Stromal cell of bone marrow (primary cell): ENCODE results near the gene DMKN.

Source experiments
- DNase-seq: peaks from one replicate; pipeline ENCODE4 v3.0.0-alpha.2; 2012; ENCODE audit warnings: low read depth

Gene DMKN

DNA sequence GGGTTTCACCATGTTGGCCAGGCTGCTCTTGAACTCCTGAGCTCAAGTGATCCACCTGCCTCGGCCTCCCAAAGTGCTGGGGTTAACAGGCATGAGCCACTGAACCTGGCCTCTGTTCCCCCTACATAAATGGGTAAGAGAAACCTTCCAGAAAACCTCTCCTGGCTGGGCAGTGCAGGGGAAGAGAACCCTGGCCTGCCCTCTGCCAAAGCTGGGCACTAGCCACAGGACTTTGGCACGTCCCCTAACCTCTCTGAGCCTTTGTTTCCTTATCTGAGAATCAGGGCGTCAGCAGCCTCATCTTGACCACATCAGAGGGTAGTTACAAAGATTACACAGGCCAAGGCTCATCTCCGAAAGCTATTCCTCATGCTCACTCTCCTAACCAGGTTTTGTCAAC lies 12.4 kb upstream of the DMKN start:
- DNase-seq, result no peak

DNA sequence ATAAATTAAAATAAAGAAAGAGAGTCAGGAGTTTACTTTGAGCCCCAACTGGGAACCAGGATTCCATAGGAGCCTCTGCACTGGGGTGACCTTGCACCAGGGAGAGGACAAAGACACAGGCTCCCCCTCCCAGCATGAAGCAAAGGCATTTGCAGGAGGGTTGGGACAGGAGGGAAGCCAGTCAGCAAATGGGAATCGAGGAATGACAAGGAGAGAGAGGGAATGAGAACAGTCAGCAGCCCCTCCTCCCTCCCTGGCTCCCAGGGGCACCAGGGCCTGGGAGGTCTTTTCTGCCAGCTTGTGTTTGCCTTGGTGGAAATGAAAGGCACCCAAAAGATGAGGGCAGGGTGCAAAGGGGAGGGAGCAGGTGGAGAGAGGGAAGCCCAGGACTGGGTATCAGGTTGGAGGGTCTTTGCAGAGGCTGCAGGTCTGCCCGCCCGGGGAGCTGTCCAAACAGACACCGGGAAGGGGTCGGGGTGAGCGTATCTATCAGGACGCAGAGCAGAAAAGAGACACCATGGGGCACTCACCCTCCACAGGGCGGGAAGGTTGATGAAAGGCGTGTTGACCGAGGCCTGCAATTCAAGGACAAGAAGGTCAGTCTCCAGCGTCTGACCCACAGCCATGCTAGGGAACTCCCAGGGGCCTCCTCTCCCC lies 10.9 kb upstream of the DMKN start:
- DNase-seq, result no peak

DNA sequence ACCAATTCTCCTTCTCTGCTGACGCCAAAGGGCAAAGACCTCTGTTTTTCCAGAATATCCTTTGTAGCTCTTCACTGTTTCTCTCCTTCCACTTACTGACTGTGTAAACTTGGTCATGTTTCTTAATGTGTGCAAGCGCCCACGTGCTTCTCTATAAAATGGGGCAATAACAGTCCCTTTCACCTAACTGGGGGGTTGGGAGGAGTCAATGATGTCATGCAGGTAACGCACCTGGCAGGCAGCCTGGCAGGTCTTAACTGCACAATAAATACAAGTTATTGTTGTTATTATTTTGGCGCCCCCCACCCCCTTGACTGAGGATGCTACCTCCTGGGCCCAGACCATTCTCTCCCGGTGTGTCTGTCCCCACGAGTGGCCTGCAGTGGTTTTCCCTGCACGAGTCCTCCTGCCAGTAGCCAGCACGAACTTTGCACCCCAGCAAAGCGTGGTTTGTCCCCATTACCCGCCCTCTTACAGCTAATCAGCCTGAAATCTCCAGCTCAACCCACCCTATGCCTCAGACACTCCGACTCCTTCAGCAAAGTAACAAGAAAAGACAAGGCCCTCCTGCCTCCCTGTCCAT lies 9.4 kb upstream of the DMKN start:
- DNase-seq, result no peak

DNA sequence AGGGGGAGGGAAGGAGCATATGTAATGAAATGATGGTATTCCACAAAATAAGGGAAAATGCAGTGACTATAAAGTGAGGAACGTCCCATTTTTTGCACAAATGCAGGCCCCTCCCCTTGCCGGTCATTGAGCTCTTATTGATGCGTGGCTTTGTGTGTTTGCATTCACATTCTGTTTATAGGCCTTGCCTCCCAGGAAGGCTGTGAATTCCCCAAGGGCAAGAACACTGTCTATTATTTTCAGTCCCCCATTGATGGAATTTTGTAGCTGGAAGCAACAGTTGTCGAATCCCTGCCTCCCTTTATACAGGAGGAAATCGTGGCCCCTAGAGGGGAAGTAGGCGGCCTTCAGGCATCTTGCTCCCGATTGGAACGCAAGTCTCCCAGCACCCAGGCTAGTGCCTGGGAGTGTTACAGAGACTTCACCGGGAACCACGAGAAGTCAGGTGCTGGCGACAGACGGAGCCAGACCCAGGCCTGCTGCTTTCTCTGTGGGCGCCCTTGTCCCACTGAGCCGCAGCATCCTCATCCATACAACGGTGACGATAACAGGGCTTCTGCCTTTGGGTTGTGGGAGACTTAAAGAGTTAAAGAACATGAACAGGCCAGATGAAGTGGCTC lies 7.8 kb upstream of the DMKN start:
- no peak for DNase-seq

DNA sequence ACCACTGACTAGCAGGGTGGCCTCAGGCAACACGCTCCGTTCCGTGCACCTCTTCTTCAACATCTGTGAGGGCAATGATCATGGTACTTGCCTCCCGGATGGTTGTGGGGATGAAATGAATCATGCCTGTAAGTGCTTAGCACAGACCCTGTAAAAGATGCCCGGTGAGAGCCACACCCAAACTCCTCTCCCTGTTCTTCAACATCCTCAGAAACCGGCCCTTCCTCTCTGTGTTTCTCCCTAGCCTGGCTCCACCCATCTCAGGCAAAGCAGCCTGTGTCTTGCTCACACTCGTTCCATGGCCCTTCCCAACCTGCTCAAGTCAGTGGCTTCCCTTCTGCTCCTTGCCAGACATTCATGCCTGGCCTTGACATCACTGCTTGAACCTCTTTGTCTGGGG lies 5.8 kb upstream of the DMKN start:
- peak; percentile 22 for DNase-seq

DNA sequence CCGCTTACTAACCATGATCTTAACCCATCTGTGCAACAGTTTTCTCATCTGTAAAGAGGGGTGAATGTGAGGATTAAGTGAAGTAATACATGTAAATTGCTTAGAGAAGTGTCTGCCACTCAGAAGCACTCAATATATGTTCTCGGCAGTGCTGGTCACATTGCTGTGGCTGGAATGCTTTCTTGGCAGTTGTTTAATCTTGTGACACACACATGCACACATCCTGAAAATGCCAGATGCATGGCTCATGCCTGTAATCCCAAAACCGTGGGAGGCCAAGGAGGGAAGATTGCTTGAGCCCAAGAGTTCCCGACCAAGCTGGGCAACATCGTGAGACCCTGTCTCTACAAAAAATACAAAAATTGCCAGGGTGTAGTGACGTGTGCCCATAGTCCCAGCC lies 4.9 kb upstream of the DMKN start:
- peak; percentile 93 for DNase-seq

DNA sequence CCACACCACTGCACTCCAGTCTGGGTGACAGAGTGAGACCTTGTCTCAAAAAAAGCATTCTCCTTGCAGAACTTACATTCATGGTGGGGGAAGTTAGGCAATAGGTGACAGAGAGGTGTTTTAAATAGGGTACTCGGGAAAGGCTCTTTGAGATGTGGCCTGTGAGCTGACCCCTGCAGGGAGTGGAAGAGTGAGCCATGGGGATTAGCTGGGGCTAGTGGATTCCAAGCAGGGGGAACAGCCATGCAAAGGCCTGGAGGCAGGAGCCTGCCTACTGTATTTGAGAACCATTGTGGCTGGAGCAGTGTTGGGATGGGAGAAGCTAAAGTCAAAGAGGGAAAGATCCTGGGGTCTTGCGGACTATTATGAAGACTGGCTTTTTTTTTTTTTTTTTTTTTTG lies 3.9 kb upstream of the DMKN start:
- no peak for DNase-seq

DNA sequence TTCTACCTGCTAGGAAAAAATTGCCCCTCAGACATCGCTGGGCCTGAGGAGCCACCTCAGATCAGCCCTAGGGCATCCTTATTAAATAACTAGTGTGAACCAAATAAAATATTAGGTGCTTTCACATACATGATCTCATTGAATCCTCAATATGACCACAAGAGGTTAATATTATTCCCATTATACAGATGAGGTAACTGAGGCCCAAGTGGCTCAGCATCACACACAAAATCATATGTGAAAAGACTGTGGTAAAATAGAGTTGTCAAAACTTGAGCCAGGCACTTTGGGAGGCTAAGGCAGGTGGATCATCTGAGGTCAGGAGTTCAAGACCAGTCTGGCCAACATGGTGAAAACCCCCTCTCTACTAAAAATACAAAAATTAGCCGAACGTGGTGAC lies 2.9 kb upstream of the DMKN start:
- no peak for DNase-seq

DNA sequence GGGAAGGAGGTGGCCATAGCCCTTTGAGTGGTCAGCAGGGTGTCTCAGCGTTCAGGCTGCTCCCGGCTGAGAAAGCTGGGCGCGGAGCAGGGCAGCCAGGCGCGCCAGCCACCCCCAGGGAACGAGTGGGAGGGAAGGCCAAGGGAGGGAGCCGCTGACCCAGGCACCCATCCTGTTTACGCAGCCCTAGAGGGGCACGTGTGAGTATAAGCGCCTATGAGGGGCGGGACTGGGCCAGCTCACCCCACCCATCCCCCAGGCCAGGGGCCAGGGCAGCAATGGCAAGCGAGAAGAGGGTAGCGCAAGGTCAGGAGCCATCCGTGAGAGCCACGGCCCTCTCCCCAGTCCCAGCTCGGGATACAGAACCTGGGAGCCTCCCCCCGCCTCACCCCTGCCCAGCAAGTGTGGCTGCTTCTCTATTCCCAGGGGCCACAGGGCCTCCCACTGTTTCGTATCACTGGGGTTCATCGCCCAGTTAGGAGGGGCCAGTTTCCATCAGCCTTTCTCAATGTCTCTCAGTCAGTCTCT lies 897 bp upstream of the DMKN start:
- peak; percentile 18 for DNase-seq

DNA sequence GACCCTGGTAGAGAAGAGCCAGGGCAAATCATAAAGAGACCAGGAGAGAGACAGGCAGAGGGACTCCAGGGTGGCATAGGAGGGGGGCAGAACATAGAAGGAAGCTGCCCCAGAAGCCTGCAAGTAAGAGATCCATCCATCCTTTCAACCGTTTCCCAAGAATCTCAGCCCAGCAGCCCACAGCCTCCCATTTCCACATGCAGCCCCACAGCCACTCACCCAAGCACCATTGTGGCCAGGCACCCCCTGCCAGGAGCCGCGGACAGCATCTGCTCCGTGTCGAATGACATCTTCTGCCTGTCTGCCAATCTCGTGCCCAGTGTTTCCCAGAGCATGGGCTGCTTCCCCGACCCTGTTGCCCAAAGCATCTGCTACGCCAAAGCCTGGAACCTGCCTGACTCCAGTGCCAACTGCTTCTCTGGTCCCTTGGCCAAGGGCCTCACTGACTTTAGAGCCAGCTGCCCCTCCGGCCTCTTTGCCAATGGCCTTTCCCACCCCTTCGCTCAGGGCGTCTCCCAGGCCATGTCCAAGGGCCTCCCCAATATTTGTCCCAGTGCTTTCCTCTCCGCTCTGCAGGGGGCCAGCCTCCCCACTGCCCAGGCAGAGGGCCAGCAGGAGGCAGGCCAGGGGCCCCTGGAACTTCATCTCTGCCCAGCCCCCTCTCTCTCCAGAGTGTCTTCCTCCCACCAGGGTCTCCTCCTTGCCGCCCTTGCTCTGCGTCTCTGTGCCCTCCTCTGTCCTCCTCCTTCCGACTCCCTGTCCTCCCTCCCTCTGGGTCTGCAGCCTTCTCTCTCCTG lies 420 bp downstream of the DMKN start:
- DNase-seq, result no peak

DNA sequence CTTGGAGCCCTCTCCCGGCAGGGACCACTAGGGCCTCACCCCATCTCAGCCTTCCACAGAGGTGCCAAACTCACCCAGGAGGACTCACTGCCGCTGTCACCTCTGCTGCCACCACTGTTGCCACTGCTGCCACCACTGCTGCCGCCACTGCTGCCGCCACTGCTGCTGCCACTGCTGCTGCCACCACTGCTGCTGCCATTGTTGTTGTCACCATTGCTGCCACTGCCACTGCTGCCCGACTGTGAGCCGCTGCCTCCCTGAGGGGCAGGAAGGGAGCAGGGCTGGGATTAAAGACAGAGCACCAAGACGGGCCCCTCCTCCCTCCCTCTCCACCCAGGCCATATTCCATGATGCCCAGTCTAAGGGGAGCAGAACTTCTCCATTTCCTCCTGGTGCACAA lies 2.1 kb downstream of the DMKN start:
- no peak for DNase-seq

DNA sequence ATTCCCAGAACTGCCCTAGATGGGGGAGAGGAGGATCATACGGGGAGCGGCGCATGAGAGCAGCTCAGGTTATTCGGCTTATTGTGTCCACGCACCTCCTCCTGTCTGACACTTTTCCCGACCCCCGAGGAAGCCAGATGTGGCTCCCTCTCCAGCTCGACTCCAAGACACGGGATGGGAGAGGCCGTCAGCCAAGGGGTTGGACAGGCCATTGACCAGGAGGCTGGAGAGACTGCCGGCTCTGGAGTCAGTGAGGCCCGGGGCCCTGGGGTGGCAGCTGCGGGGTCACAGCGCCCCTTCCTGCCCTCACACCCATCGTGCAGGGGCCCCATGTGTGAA lies 2.9 kb downstream of the DMKN start:
- DNase-seq, result no peak

DNA sequence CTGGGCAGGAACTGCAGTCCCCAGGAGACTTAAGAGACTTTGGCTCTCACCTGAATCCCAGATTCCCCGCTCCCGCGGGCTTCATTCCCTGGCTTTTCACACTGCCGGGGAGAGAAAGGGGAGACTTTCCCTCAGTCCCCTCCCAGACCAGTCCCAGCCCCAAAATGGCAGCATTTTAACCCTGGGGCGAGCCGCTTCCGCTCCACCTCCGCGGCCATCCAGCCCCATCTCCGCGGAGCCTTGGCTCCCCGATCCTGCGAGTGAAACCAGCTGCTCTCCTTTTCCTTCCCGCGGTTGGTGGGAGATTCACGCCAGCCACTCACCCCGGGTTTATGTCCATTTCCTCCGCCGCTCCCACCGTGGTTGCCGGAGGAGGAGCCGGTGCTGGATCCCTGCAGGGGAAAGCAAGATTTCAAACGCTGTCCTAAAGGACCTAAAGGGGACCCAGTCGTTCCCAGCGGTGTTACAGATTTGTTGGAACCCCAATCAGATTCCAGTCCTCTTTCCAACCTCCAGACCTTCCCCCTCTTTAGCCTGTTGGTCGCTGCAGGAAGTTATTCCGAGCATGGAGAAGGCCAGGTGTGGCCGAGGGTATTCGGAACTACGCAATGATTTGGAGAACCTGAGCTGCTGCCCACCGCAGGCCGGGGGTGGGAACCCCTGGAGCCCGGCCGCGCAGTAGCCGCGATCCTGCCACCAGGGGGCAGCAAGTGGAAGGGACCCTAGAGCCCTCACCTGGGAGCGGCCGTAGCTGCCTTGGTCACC lies 3.4 kb downstream of the DMKN start:
- DNase-seq, result no peak

DNA sequence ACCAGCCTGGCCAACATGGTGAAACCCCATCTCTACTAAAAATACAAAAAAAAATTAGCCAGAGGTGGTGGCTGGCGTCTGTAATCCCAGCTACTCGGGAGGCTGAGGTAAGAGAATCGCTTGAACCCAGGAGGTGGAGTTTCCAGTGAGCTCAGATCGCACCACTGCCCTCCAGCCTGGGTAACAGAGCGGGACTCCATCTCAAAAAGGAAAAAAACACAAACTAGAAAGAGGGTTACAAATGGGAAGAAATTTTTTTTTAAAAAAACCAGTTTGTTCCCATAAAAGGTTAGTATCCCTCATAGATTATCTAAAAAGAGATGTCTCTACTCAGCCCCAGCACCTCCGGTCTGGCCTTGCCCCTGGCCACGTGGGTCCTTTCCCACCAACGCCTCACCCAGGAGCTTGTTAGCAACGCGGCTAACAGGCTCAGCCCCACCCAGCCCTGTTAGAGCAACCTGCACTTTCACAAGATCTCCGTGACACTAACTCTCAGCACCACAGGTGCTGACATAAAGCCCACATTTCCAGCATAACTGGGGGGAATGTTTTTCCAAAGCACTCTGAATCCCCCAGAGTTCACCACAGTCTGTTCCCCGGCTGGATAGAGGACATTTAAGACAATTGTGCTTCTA lies 4.3 kb downstream of the DMKN start:
- DNase-seq, result no peak

DNA sequence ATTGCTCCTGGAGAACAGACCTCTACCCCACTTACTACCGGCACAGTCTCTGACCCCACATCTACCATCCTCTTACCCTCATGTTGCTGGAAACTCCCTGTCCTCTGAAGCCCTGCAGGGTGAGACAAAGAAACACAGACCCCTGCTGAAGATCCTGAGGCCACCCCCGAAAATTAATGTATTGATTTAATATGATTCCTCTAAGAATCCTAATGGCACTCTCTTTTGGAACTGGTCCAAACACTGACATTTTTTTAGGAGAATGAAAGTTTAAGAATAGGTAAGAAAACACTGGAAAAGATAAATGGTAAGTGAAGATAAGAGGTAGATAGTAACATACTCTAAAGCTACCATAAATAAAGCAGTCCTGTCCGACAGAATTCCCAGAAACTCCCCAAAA lies 5.3 kb downstream of the DMKN start:
- DNase-seq, result no peak

DNA sequence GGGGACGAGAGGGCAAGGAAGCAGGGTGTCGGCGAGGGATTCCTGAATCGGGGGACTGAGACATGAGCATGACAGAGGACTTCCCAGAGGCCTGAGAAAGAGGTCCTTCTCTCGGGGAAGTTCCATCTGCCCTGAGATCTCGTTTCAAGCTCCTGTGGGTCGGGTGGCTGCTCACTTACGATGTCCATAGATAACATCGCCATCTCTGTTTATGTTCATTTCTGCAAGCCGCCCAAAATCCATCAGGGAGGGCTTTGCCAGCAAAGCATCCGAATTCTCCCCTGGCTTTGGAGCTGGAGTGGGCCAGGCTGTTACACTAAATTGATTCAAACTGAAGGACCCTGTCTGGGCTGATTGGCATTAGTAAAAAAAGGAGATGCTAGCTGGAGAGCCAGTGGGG lies 5.9 kb downstream of the DMKN start:
- DNase-seq, result no peak

DNA sequence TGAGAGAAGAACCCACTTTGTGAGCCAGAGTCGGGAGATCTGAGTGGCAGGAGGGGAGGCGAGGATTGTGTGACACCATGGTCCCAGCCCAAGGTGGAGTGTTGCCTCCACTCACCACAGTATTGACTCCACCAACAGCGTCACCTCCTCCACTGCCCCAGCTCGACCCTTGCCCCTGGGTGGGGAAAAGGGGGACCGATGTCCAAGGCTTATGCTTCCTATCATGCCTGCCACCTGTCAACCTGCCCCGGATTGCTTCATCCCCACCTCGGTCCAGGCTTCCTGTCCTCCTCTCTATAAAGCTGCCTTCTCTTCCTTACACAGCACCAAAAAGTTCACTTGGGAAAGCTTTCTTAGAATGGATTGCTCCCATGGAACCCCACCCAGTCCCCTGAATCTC lies 7.4 kb downstream of the DMKN start:
- no peak for DNase-seq

DNA sequence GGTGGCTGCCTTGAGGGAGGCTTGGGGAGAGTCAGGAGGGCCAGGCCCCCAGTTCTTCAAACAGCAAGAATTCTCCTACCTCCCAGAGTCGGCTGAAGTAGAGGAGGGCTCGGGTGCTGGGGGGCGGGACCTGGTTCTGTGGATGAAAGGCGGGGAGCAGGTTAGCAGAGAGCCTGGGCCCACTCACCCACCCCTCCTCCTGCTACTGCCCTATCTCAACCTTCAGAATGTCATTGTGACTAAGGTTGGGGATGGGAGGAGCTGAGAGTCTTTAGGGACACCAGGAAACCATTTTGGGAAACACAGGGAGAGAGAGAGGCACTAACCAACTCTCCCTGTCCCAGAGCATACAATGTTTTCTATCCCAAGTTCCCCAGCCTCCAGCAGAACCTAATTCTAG lies 10.7 kb downstream of the DMKN start:
- DNase-seq, result no peak

DNA sequence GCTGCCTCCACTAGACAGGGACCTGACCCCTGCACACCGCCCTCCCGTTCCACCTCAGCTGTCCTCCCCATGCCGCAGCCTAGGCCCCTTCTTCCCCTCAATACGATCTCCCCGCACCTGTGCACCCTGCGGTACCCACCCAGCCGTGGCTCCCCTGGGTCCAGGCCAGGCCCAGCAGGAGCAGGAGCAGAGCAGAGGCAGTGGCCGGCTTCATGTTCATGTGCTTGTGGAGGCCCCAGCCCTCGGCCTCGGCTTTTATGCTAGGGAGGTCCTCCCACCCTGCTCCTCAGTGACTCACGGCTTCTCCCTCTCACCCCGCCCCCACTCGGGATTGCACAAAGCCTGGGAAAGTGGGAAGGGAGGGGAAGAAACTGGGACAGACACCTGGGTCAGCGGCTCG lies 11.8 kb downstream of the DMKN start:
- DNase-seq, result peak; percentile 9

DNA sequence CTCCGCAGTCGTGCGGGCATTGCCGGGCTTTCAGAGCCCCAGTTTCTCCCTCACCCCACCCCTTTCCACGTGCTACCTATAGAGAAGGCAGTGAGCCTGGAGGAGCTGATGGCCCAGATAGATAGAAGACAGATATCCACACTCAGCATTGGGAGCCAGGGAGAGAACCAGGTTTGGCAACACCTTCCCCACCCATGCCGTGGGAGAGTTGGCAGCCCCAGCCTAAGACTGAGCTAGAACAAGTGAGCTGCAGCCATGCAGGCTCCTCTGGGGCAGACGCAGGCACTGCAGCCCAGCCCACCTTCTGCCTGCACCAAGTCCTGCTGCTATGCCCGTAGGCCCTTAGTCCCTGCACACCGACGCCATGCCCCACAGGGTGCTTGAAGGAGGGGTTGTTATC lies 12.8 kb downstream of the DMKN start:
- no peak for DNase-seq

DNA sequence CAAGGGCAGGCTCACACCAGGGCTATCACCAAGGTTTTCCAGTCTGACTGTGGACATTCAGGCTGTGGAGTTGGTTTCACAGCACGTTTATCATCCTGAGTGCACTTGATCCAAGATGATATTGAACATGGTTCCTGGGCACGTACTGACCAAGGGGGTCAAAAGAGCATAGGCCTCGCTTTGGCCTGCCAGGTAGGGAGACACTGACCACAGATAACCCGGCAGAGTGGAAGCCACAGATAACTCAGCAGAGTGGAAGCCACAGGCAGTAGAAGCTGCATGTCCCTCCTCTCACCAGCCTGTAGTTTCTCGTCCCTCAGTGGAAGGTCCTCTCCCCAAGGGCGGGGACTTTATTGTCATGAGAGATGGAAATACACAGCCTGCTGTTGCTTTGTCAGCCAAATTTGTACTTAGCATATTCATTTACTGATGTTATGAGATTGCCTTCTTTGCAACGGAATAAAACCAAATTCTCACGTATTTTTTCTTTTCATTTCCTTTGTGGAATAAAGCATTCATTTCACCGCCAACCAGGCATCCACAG lies 14.4 kb downstream of the DMKN start:
- DNase-seq, result no peak

DNA sequence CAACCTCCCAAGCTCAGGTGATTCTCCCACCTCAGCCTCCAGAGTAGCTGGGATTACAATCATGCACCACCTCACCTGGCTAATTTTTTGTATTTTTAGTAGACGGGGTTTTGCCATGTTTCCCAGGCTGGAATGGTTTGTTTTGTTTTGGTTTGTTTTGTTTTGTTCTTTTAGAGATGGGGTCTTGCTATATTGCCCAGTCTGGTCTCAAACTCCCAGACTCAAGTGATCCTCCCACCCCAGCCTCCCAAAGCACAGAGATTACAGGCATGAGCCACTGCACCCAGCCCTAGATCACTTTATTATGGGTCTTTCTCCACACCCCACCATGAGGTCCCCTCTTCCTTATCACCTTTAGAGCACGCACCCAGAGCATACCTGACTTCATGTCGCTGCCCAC lies 15.2 kb downstream of the DMKN start:
- DNase-seq, result no peak
